WTC11 (cell line): ENCODE measurements around the gene SRSF2. TPM values are rescaled to one million over a fixed set of nuclear protein-coding genes. Genes with fewer than 3 reads are reported as not detected.

Source experiments
- ARID4B ChIP-seq: sonication (generic); formaldehyde crosslinking; IDR thresholded peaks from 2 replicates; pipeline ENCODE4 v1.8.0; 2023; ENCODE audit warnings: missing genetic modification reagents, mild to moderate bottlenecking, borderline replicate concordance
- CBFB ChIP-seq: sonication (generic); formaldehyde crosslinking; IDR thresholded peaks from 2 replicates; pipeline ENCODE4 v1.8.1; 2022; ENCODE audit warnings: mild to moderate bottlenecking, low read depth, missing genetic modification reagents
- CDX4 ChIP-seq: fragments of 250-450 bp; sonication (Bioruptor Pico); IDR thresholded peaks from 2 replicates; pipeline ENCODE4 v1.9.0; 2021; ENCODE audit warnings: moderate library complexity, mild to moderate bottlenecking, inconsistent platforms, borderline replicate concordance
- CREM ChIP-seq: sonication (generic); formaldehyde crosslinking; IDR thresholded peaks from 2 replicates; pipeline ENCODE4 v1.8.1; 2022; ENCODE audit warnings: mild to moderate bottlenecking, missing genetic modification reagents, moderate library complexity
- E2F1 ChIP-seq: sonication (generic); formaldehyde crosslinking; IDR thresholded peaks from 2 replicates; pipeline ENCODE4 v1.8.0; 2022; ENCODE audit warnings: mild to moderate bottlenecking, missing genetic modification reagents
- E2F4 ChIP-seq: sonication (generic); formaldehyde crosslinking; IDR thresholded peaks from 2 replicates; pipeline ENCODE4 v1.8.1; 2022; ENCODE audit warnings: low read depth, mild to moderate bottlenecking, moderate library complexity, missing genetic modification reagents, borderline replicate concordance
- EMX1 ChIP-seq: fragments of 250-450 bp; sonication (Bioruptor Pico); IDR thresholded peaks from 2 replicates; pipeline ENCODE4 v1.8.0; 2021; ENCODE audit warnings: mild to moderate bottlenecking
- FOXJ3 ChIP-seq: sonication (generic); formaldehyde crosslinking; IDR thresholded peaks from 2 replicates; pipeline ENCODE4 v1.9.0; 2021; ENCODE audit warnings: missing genetic modification reagents, mild to moderate bottlenecking, borderline replicate concordance
- FOXK1 ChIP-seq: sonication (generic); formaldehyde crosslinking; IDR thresholded peaks from 2 replicates; pipeline ENCODE4 v1.8.0; 2022; ENCODE audit warnings: mild to moderate bottlenecking, moderate library complexity, missing genetic modification reagents
- FOXP1 ChIP-seq: sonication (generic); formaldehyde crosslinking; IDR thresholded peaks from 2 replicates; pipeline ENCODE4 v1.8.0; 2022; ENCODE audit warnings: missing genetic modification reagents, mild to moderate bottlenecking, moderate library complexity, borderline replicate concordance
- GRHL2 ChIP-seq: fragments of 250-450 bp; sonication (Bioruptor Pico); IDR thresholded peaks from 2 replicates; pipeline ENCODE4 v1.8.0; 2022; ENCODE audit warnings: mild to moderate bottlenecking, moderate library complexity; ENCODE audit not compliant: insufficient replicate concordance, severe bottlenecking
- HMGXB4 ChIP-seq: sonication (generic); formaldehyde crosslinking; IDR thresholded peaks from 2 replicates; pipeline ENCODE4 v1.8.1; 2023; ENCODE audit warnings: mild to moderate bottlenecking, moderate library complexity, missing genetic modification reagents
- JAZF1 ChIP-seq: fragments of 250-450 bp; sonication (Bioruptor Pico); IDR thresholded peaks from 2 replicates; pipeline ENCODE4 v1.9.0; 2021; ENCODE audit warnings: moderate library complexity, mild to moderate bottlenecking, inconsistent platforms
- KAT7 ChIP-seq: sonication (generic); formaldehyde crosslinking; IDR thresholded peaks from 2 replicates; pipeline ENCODE4 v1.8.1; 2023; ENCODE audit warnings: missing genetic modification reagents, mild to moderate bottlenecking, borderline replicate concordance
- MXD4 ChIP-seq: fragments of 250-450 bp; sonication (Bioruptor Pico); IDR thresholded peaks from 2 replicates; pipeline ENCODE4 v1.8.0; 2021; ENCODE audit warnings: mild to moderate bottlenecking, moderate library complexity, borderline replicate concordance
- NFE2L1 ChIP-seq: sonication (generic); formaldehyde crosslinking; IDR thresholded peaks from 2 replicates; pipeline ENCODE4 v1.8.1; 2023; ENCODE audit warnings: missing genetic modification reagents
- NR1H2 ChIP-seq: sonication (generic); formaldehyde crosslinking; IDR thresholded peaks from 2 replicates; pipeline ENCODE4 v1.9.0; 2021; ENCODE audit warnings: mild to moderate bottlenecking, moderate library complexity, missing genetic modification reagents
- NR2C2 ChIP-seq: sonication (generic); formaldehyde crosslinking; IDR thresholded peaks from 2 replicates; pipeline ENCODE4 v1.8.0; 2022; ENCODE audit warnings: mild to moderate bottlenecking, missing genetic modification reagents
- NR3C1 ChIP-seq: sonication (generic); formaldehyde crosslinking; conservative IDR thresholded peaks from 2 replicates; pipeline ENCODE4 v1.8.1; 2023; ENCODE audit warnings: low read depth, mild to moderate bottlenecking, missing genetic modification reagents
- PRRX2 ChIP-seq: fragments of 250-450 bp; sonication (Bioruptor Pico); IDR thresholded peaks from 2 replicates; pipeline ENCODE4 v1.8.0; 2021; ENCODE audit warnings: mild to moderate bottlenecking
- TEAD1 ChIP-seq: sonication (generic); formaldehyde crosslinking; IDR thresholded peaks from 2 replicates; pipeline ENCODE4 v1.8.0; 2022; ENCODE audit warnings: mild to moderate bottlenecking, missing genetic modification reagents
- TP53 ChIP-seq: sonication (generic); formaldehyde crosslinking; IDR thresholded peaks from 2 replicates; pipeline ENCODE4 v1.8.1; 2023; ENCODE audit warnings: mild to moderate bottlenecking, missing genetic modification reagents
- USF1 ChIP-seq: sonication (generic); formaldehyde crosslinking; IDR thresholded peaks from 2 replicates; pipeline ENCODE4 v1.8.0; 2022; ENCODE audit warnings: mild to moderate bottlenecking, missing genetic modification reagents
- ZBTB21 ChIP-seq: sonication (generic); formaldehyde crosslinking; IDR thresholded peaks from 2 replicates; pipeline ENCODE4 v1.8.1; 2023; ENCODE audit warnings: mild to moderate bottlenecking, missing genetic modification reagents, borderline replicate concordance
- ZNF219 ChIP-seq: sonication (generic); formaldehyde crosslinking; IDR thresholded peaks from 2 replicates; pipeline ENCODE4 v1.8.0; 2023; ENCODE audit warnings: missing genetic modification reagents, mild to moderate bottlenecking, borderline replicate concordance
- ZNF396 ChIP-seq: fragments of 250-450 bp; sonication (Bioruptor Pico); IDR thresholded peaks from 2 replicates; pipeline ENCODE4 v1.8.0; 2021; ENCODE audit warnings: mild to moderate bottlenecking, moderate library complexity, borderline replicate concordance
- ZNF416 ChIP-seq: fragments of 250-450 bp; sonication (Bioruptor Pico); IDR thresholded peaks from 2 replicates; pipeline ENCODE4 v1.9.0; 2021; ENCODE audit warnings: mild to moderate bottlenecking, inconsistent platforms
- ZNF512 ChIP-seq: sonication (generic); formaldehyde crosslinking; IDR thresholded peaks from 2 replicates; pipeline ENCODE4 v1.8.1; 2022; ENCODE audit warnings: missing genetic modification reagents, borderline replicate concordance
- total RNA-seq: library from RNA; stranded (reverse); gene quantifications from 3 replicates; pipeline ENCODE4 v1.2.3, GENCODE V29; 2021

Gene SRSF2
- total RNA-seq, 1 experiment from 2014 or later = 355 TPM

GRCh38 chr17:76737082-76737675 is at the start of gene SRSF2 (continued):
- TF ChIP-seq CREM (peak; percentile 27), HMGXB4 (CRISPR knock-in tag) (peak; percentile 56), ARID4B (CRISPR knock-in tag) (peak; percentile 93), PRRX2 (CRISPR knock-in tag) (0 out of 2 replicates have a peak, but pooled peaks have one; percentile 64), JAZF1 (CRISPR knock-in tag) (no peak), ZNF416 (CRISPR knock-in tag) (peak; percentile 84; the same call in 1 of the 2 replicates), ZNF219 (0 out of 2 replicates have a peak, but pooled peaks have one; percentile 57), KAT7 (peak; percentile 42; the same call in 1 of the 2 replicates), EMX1 (CRISPR knock-in tag) (0 out of 2 replicates have a peak, but pooled peaks have one; percentile 45), GRHL2 (CRISPR knock-in tag) (no peak), ZBTB21 (CRISPR knock-in tag) (no peak), USF1 (CRISPR knock-in tag) (peak; percentile 39; the same call in 1 of the 2 replicates), FOXP1 (CRISPR knock-in tag) (peak; percentile 69), FOXJ3 (CRISPR knock-in tag) (no peak), NR3C1 (peak; percentile 80; the same call in 1 of the 2 replicates), MXD4 (CRISPR knock-in tag) (no peak), NFE2L1 (peak; percentile 100), FOXK1 (CRISPR knock-in tag) (peak; percentile 64; the same call in 1 of the 2 replicates), TP53 (CRISPR knock-in tag) (0 out of 2 replicates have a peak, but pooled peaks have one; percentile 77), ZNF512 (CRISPR knock-in tag) (0 out of 2 replicates have a peak, but pooled peaks have one; percentile 51), CBFB (CRISPR knock-in tag) (peak; percentile 81; the same call in 1 of the 2 replicates), ZNF396 (CRISPR knock-in tag) (no peak), E2F1 (no peak), NR2C2 (CRISPR knock-in tag) (no peak), TEAD1 (CRISPR knock-in tag) (no peak), E2F4 (peak; percentile 81), NR1H2 (CRISPR knock-in tag) (no peak), CDX4 (peak; percentile 33; the same call in 1 of the 2 replicates)
